Loucy (cell line): ENCODE data around the gene S100B.

Experiments
- H2AFZ ChIP-seq: fragments of 200-600 bp; sonication (generic); 2 replicates; pipeline ENCODE4 v1.6.0; 2016; ENCODE audit warnings: antibody characterized with exemption, mild to moderate bottlenecking, low read length, moderate library complexity
- H3F3A ChIP-seq: fragments of 200-600 bp; 2 replicates; pipeline ENCODE4 v1.6.0; 2016; ENCODE audit warnings: antibody characterized with exemption, low read depth, mild to moderate bottlenecking
- H3K27me3 ChIP-seq: fragments of 200-600 bp; sonication (generic); 2 replicates; pipeline ENCODE4 v1.6.1; 2014; ENCODE audit warnings: low read length, mild to moderate bottlenecking; ENCODE audit not compliant: insufficient read depth, poor library complexity, severe bottlenecking
- H3K36me3 ChIP-seq: fragments of 200-600 bp; sonication (generic); 2 replicates; pipeline ENCODE4 v1.6.1; 2016; ENCODE audit warnings: low read length; ENCODE audit not compliant: insufficient read depth
- H3K4me1 ChIP-seq: fragments of 200-600 bp; sonication (generic); 2 replicates; pipeline ENCODE4 v1.5.1; 2014; ENCODE audit warnings: low read length, mild to moderate bottlenecking; ENCODE audit not compliant: insufficient read depth, poor library complexity, severe bottlenecking
- H3K4me2 ChIP-seq: fragments of 200-600 bp; sonication (generic); 2 replicates; pipeline ENCODE4 v1.6.0; 2014; ENCODE audit warnings: antibody characterized with exemption, low read length, low read depth, mild to moderate bottlenecking; ENCODE audit not compliant: poor library complexity, severe bottlenecking
- H3K4me3 ChIP-seq: fragments of 200-600 bp; sonication (generic); 2 replicates; pipeline ENCODE4 v1.5.1; 2014; ENCODE audit warnings: low read length, mild to moderate bottlenecking, mixed read lengths; ENCODE audit not compliant: poor library complexity, severe bottlenecking
- H3K79me2 ChIP-seq: fragments of 200-600 bp; sonication (generic); 2 replicates; pipeline ENCODE4 v1.6.1; 2014; ENCODE audit warnings: low read length; ENCODE audit not compliant: insufficient read depth
- H3K9ac ChIP-seq: fragments of 200-600 bp; sonication (generic); 2 replicates; pipeline ENCODE4 v1.6.0; 2014; ENCODE audit warnings: mild to moderate bottlenecking, low read depth, low read length, moderate library complexity; ENCODE audit not compliant: poor library complexity, severe bottlenecking
- H3K9me2 ChIP-seq: fragments of 200-600 bp; sonication (generic); replicated peaks from 2 replicates; pipeline ENCODE4 v1.6.1; 2016; ENCODE audit warnings: low read depth, low read length, mixed read lengths
- H3K9me3 ChIP-seq: fragments of 200-600 bp; sonication (generic); 2 replicates; pipeline ENCODE4 v1.6.1; 2014; ENCODE audit warnings: mild to moderate bottlenecking, antibody characterized with exemption, low read length, low read depth; ENCODE audit not compliant: insufficient read depth
- H4K20me1 ChIP-seq: fragments of 200-600 bp; sonication (generic); 2 replicates; pipeline ENCODE4 v1.6.0; 2014; ENCODE audit warnings: antibody characterized with exemption, low read length, mild to moderate bottlenecking; ENCODE audit not compliant: insufficient read depth, poor library complexity, severe bottlenecking
- CTCF ChIP-seq: fragments of 200-600 bp; sonication (generic); conservative IDR thresholded peaks from 2 replicates; pipeline ENCODE4 v1.5.1; 2014; ENCODE audit warnings: mild to moderate bottlenecking, antibody characterized with exemption, low read length
- EZH2phosphoT487 ChIP-seq: fragments of 200-600 bp; IDR thresholded peaks from 2 replicates; pipeline ENCODE4 v1.6.1; 2018; ENCODE audit warnings: antibody characterized with exemption, mild to moderate bottlenecking, moderate library complexity, borderline replicate concordance

Gene S100B

GRCh38 chr21:46569081-46569480 is 35.8 kb downstream of the S100B start:
- H3K4me2 ChIP-seq = no peak overlapping the region
- H3K9ac ChIP-seq = no peak overlapping the region
- H3F3A ChIP-seq = no peaks in the 10 kb centered on the region
- H3K9me3 ChIP-seq = no peaks in the 10 kb centered on the region
- no peak for TF ChIP-seq CTCF
- TF ChIP-seq EZH2phosphoT487 = no peak
- no peaks in the 10 kb centered on the region for H3K27me3 ChIP-seq
- H3K9me2 ChIP-seq = no peaks in the 10 kb centered on the region
- H2AFZ ChIP-seq = no peak overlapping the region
- no peak overlapping the region for H3K4me3 ChIP-seq
- no peaks in the 10 kb centered on the region for H4K20me1 ChIP-seq
- peaks cover 3% of the 10 kb centered on the region; the same call in 1 of the 2 replicates for H3K36me3 ChIP-seq
- H3K79me2 ChIP-seq = no peaks in the 10 kb centered on the region
- no peaks in the 10 kb centered on the region for H3K4me1 ChIP-seq

- Histone ChIP-seq H3K36me3 (peaks cover 3% of the 10 kb centered on the region; the same call in 1 of the 2 replicates), H3F3A (no peaks in the 10 kb centered on the region), H3K4me1 (no peaks in the 10 kb centered on the region), H3K4me2 (no peak overlapping the region), H3K4me3 (no peak overlapping the region), H3K27me3 (no peaks in the 10 kb centered on the region), H2AFZ (no peak overlapping the region), H3K9ac (no peak overlapping the region), H4K20me1 (no peaks in the 10 kb centered on the region), H3K79me2 (no peaks in the 10 kb centered on the region), H3K9me2 (no peaks in the 10 kb centered on the region), H3K9me3 (no peaks in the 10 kb centered on the region)
- TF ChIP-seq CTCF (no peak), EZH2phosphoT487 (no peak)
These were observed 36.3 kb downstream of the S100B start for GRCh38 chr21:46568562-46568961.

GRCh38 chr21:46567348-46567747 is 37.5 kb downstream of the S100B start:
- Histone ChIP-seq H3K9me3 (no peaks in the 10 kb centered on the region), H4K20me1 (no peaks in the 10 kb centered on the region), H3F3A (no peaks in the 10 kb centered on the region), H2AFZ (no peak overlapping the region), H3K9me2 (no peaks in the 10 kb centered on the region), H3K27me3 (no peaks in the 10 kb centered on the region), H3K79me2 (no peaks in the 10 kb centered on the region), H3K4me2 (no peak overlapping the region), H3K4me1 (no peaks in the 10 kb centered on the region), H3K4me3 (no peak overlapping the region), H3K9ac (no peak overlapping the region), H3K36me3 (peaks cover 3% of the 10 kb centered on the region; the same call in 1 of the 2 replicates)
- no peak for TF ChIP-seq EZH2phosphoT487
- TF ChIP-seq CTCF = no peak
